Stimulated activated CD4-positive, alpha-beta T cell treated with anti-CD3 and anti-CD28 coated beads, TNF-alpha, amount 100 ng/mL, for 48 hours (primary cell): ENCODE measurements around the gene STAM2.
"Not testable (repeated sequence)": the region's sequence is repeated elsewhere in the genome, so short reads cannot be mapped to it uniquely, and the experiment has no call there.

Experiments
- DNase-seq, 3 donors: peaks; one replicate each; pipeline ENCODE4 v3.0.0-alpha.2; 2020; ENCODE audit warnings: low read depth in 3 of 3

STAM2 gene

GRCh38 chr2:152172201-152172785, 3.3 kb downstream of the STAM2 start:
- not testable (repeated sequence) for DNase-seq

GRCh38 chr2:152171718-152172117, 3.8 kb downstream of the STAM2 start:
- no peak for DNase-seq

GRCh38 chr2:152169158-152169557, 6.4 kb downstream of the STAM2 start:
- not testable (repeated sequence) for DNase-seq

- DNase-seq = not testable (repeated sequence)
Observed at GRCh38 chr2:152167470-152167869, 8.1 kb downstream of the STAM2 start.

GRCh38 chr2:152167065-152167464, 8.5 kb downstream of the STAM2 start:
- DNase-seq = no peak

- no peak for DNase-seq
Observed at GRCh38 chr2:152166633-152167032, 8.9 kb downstream of the STAM2 start.

- DNase-seq = no peak
Observed at GRCh38 chr2:152165780-152166179, 9.8 kb downstream of the STAM2 start.

GRCh38 chr2:152165306-152165705, 10.3 kb downstream of the STAM2 start:
- DNase-seq = no peak

GRCh38 chr2:152163669-152164068, 11.9 kb downstream of the STAM2 start:
- DNase-seq = not testable (repeated sequence)

- DNase-seq = no peak
Observed at GRCh38 chr2:152162141-152162540, 13.4 kb downstream of the STAM2 start.

- no peak for DNase-seq
Observed at GRCh38 chr2:152161598-152161997, 14.0 kb downstream of the STAM2 start.

GRCh38 chr2:152160378-152160777, 15.2 kb downstream of the STAM2 start:
- not testable (repeated sequence) for DNase-seq

- no peak for DNase-seq
Observed at GRCh38 chr2:152157253-152157652, 18.3 kb downstream of the STAM2 start.

- DNase-seq = no peak
Observed at GRCh38 chr2:152155209-152155608, 20.4 kb downstream of the STAM2 start.

GRCh38 chr2:152154462-152154861, 21.1 kb downstream of the STAM2 start:
- DNase-seq = no peak

GRCh38 chr2:152134488-152135280, 40.9 kb downstream of the STAM2 start:
- peak in 1 of 3 donors; percentile 13 for DNase-seq

- no peak for DNase-seq
Observed at GRCh38 chr2:152132306-152132705, 43.3 kb downstream of the STAM2 start.

GRCh38 chr2:152127628-152128027, 47.9 kb downstream of the STAM2 start:
- no peak for DNase-seq

GRCh38 chr2:152126664-152127063, 48.9 kb downstream of the STAM2 start:
- DNase-seq = no peak

- no peak for DNase-seq
Observed at GRCh38 chr2:152122161-152122560, 53.4 kb downstream of the STAM2 start.

GRCh38 chr2:152120430-152120829, 55.1 kb downstream of the STAM2 start:
- no peak for DNase-seq

- no peak for DNase-seq
Observed at GRCh38 chr2:152115952-152116351, 59.6 kb downstream of the STAM2 start.

GRCh38 chr2:152114366-152114765, 61.2 kb downstream of the STAM2 start:
- DNase-seq = no peak
